Sciatic nerve (tissue), 2 donors: ENCODE results near the gene LAMP2. TPM values are rescaled to one million over a fixed set of nuclear protein-coding genes. Genes with fewer than 3 reads are reported as not detected.
A peak's percentile ranks its signal among the peaks of the same experiment; 100 is the strongest.
"Not testable (repeated sequence)": the region's sequence is repeated elsewhere in the genome, so short reads cannot be mapped to it uniquely, and the experiment has no call there.

Source experiments
- ATAC-seq: fragments of 200-7000 bp; cut with Tn5 transposase; one replicate; pipeline ENCODE4 v1.9.1; 2020; ENCODE audit warnings: mild to moderate bottlenecking, moderate library complexity
- DNase-seq: peaks from one replicate; pipeline ENCODE4 v3.0.0-alpha.2; 2020; ENCODE audit warnings: low spot score
- intact Hi-C: fragments of 100-400 bp; cut with DNase I; formaldehyde crosslinking; loops from one replicate; pipeline ENCODE4 v1.14.2; 2022
- total RNA-seq: library from RNA; stranded (reverse); fragmentation: NEBNext Ultra II Directional; extraction: Animal tissue kit (Norgen Biotek cat#: 25700); gene quantifications from one replicate; pipeline ENCODE4 v1.2.1, GENCODE V29; 2021
- donor health status: DM: no; HTN: no; CAD: no.
- donor health status: DM: no; HTN: no; CAD: no.

LAMP2 gene
- total RNA-seq = 116 TPM

- ATAC-seq = peak; percentile 98
- DNase-seq = peak; percentile 92
- intact Hi-C loops = no loop called here
Measured at GRCh38 chrX:120468825-120469525, at the start of gene LAMP2. Gene LAMP2, minus strand, starts transcription at chrX:120469296. Its CDS starts 127 bp downstream, at chrX:120469169.

- no peak for DNase-seq
- intact Hi-C loops = no loop called here
- no peak for ATAC-seq
Measured at GRCh38 chrX:120517936-120518335, 48.8 kb upstream of the LAMP2 start.

- no peak for ATAC-seq
- DNase-seq = no peak
- intact Hi-C loops = no loop called here
Measured at GRCh38 chrX:120514236-120514635, 45.1 kb upstream of the LAMP2 start.

- DNase-seq (no peak), ATAC-seq (no peak)
- intact Hi-C loops = no loop called here
Measured at GRCh38 chrX:120512627-120513026, 43.5 kb upstream of the LAMP2 start.

DNA sequence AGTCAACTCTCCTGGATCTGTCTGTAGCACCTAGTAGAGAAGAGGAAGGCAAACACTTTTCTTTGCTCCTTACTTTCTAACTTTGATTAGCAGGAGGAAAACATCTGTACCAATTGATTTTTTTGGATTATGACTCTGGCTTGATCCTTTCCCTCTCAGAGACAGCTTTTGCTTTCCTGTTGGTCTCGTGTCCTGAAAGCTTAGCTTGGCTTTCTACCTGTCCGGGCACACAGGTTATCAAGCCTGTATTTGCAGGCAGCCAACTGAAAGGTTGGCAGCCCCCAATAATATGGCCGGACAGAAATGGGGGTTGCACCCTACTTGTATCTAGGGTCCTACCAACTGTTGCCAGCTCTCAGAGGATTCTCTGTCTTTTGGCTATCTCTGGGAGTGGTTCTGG lies 43.1 kb upstream of the LAMP2 start:
- no peak for DNase-seq
- intact Hi-C loops = no loop called here
- ATAC-seq = no peak

- no peak for ATAC-seq
- DNase-seq = no peak
- intact Hi-C loops = no loop called here
Measured at GRCh38 chrX:120504569-120504968, 35.5 kb upstream of the LAMP2 start.

DNA sequence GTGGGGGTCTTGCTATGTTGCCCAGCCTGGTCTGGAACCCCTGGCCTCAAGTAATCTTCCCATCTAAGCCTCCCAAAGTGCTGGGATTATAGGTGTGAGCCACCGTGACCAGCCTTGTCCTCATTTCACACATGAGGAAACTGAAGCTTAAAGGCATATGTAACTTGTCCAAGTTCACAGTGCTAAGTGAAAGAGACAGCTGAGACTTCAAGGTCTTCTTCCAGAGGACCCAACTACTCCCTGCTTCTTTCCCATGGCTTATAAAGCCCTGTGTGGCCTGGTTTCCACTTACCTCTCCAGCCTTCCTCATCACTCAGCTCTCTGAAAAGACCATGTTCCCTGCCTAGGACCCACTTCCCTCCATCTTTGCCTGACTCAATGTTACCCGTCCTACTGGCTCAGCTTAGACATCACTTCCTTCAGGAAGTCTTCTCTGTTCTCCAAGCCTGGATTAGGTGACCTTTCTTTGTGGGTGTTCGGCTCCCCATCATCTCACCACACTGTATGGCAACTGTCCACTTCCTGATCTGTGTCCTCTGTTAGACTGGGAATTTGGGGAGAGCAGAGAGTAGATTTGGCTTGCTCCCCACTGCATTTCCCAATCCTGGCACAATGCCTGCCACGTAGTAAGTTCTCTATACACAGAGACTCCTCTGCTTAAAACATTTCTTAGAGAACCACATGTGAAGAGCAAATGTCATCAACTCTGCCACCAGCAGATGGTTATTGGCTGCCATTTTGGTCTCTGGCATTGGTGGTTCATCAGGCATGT lies 30.4 kb upstream of the LAMP2 start:
- ATAC-seq (no peak), DNase-seq (no peak)
- intact Hi-C loops = no loop called here

DNA sequence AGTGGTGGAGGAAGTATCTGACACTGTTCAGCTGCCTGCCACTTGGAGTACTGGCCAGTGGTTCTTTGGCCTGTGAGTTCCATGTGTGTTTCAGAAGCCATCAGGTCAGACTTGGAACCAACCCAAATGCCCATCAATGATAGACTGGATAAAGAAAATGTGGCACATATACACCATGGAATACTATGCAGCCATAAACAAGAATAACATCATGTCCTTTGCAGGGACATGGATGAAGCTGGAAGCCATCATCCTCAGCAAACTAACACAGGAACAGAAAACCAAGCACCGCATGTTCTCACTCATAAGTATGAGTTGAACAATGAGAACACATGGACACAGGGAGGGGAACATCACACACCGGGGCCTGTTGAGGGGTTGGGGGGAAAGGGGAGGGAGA lies 21.0 kb upstream of the LAMP2 start:
- ATAC-seq, intact Hi-C loops: not testable (repeated sequence)

DNA sequence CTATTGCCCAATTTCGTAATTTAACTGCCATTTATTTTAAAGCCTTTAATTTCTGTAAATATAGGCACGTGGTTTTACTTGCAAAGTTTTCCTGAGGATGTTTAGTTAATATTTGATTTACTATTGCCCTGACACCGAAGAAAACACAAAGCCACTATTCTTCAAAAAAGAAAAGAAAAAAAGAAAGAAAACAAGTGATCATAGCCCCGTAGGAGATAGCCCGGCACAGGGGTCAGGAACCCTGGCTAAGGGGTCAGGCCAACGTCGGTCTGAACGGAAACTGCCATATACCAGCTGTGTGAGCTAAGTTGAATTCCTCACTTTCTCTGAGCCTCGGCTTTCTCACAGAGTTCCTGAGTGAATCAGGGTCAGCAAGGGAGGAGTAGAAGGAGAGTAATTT lies 17.7 kb upstream of the LAMP2 start:
- peak; percentile 72 for ATAC-seq
- intact Hi-C loops = no loop called here
- DNase-seq = no peak

More for the DNA sequence above, 21.0 kb upstream of the LAMP2 start:
- DNase-seq = not testable (repeated sequence)

- ATAC-seq = peak; percentile 93
- DNase-seq = peak; percentile 85
- intact Hi-C loops = no loop called here
Measured at GRCh38 chrX:120485638-120486520, 16.8 kb upstream of the LAMP2 start.

- ATAC-seq (no peak), DNase-seq (no peak)
- intact Hi-C loops = no loop called here
Measured at GRCh38 chrX:120485315-120485637, 16.2 kb upstream of the LAMP2 start.

- DNase-seq (no peak), ATAC-seq (no peak)
- intact Hi-C loops = no loop called here
Measured at GRCh38 chrX:120477453-120477852, 8.4 kb upstream of the LAMP2 start.

DNA sequence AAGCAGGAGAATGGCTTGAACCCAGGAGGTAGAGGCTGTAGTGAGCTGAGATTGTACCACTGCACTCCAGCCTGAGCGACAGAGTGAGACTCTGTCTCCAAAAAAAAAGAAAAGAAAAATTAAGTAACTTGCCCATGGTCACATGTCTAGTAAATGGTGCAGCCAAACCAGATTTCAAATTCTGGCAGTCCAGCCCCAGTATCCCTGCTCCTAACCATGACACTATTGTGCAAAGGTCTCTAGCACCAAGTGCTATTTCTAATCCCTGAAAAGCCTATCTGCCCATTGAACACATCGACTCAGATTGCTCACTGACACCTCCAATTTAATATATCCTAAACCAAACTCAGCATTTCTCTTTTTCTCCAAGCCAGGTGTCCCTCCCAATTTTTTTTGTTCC lies 7.6 kb upstream of the LAMP2 start:
- ATAC-seq (no peak), DNase-seq (no peak)
- intact Hi-C loops = no loop called here

- ATAC-seq, DNase-seq, intact Hi-C loops: not testable (repeated sequence)
Measured at GRCh38 chrX:120475447-120475846, 6.4 kb upstream of the LAMP2 start.

- DNase-seq (no peak), ATAC-seq (no peak)
- intact Hi-C loops = no loop called here
Measured at GRCh38 chrX:120474085-120474484, 5.0 kb upstream of the LAMP2 start.

DNA sequence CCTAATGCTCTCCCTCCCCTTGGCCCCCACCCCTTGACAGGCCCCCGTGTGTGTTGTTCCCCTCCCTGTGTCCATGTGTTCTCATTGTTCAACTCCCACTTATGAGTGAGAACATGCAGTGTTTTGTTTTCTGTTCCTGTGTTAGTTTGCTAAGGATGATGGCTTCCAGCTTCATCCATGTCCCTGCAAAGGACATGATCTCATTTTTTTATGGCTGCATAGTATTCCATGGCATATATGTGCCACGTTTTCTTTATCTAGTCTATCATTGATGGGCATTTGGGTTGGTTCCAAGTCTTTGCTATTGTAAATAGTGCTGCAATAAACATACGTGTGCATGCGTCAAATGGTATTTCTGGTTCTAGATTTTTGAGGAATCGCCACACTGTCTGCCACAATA lies 561 bp upstream of the LAMP2 start:
- ATAC-seq, DNase-seq, intact Hi-C loops: not testable (repeated sequence)

GRCh38 chrX:120468479-120468824 lies 644 bp downstream of the LAMP2 start:
- intact Hi-C loops = no loop called here
- ATAC-seq (no peak), DNase-seq (no peak)

- no peak for ATAC-seq
- no peak for DNase-seq
- intact Hi-C loops = no loop called here
Measured at GRCh38 chrX:120468071-120468470, 1.0 kb downstream of the LAMP2 start.

- DNase-seq (no peak), ATAC-seq (no peak)
- intact Hi-C loops = loop anchor here (2.0 kb wide), 1 partner anchor 78 kb away; no protein-coding TSS in a partner anchor
Measured at GRCh38 chrX:120464411-120464810, 4.7 kb downstream of the LAMP2 start.

DNA sequence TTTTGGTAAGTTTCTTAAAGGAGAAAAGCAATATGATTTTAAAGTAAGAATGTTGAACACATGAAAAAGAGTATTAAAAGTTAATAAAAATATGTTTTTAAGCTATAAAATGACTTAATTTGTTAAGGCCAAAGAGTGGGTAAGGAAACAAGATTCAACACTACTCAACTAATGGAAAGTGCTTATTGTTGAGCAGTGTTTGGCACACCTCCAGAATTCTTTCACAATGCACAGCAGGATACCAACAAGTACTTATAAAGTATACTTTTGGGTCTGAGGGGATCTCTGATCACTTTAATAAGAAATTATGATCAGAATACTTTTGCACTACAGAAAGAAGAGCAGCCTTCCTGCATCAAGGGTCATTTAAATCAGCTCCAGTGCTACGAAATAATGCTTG lies 5.9 kb downstream of the LAMP2 start:
- no peak for DNase-seq
- intact Hi-C loops = no loop called here

More for the DNA sequence above, 5.9 kb downstream of the LAMP2 start:
- no peak for ATAC-seq
